Measurements from ENCODE around the gene RPL13. TPM values are rescaled to one million over a fixed set of nuclear protein-coding genes. Genes with fewer than 3 reads are reported as not detected.
A peak's percentile ranks its signal among the peaks of the same experiment; 100 is the strongest.

RPL13 gene
- total and polyA plus RNA-seq, 2 of the 13 experiments (the other 11 are each of a cell fraction or from before 2014, with no cell fraction given), result 2,988 to 4,411 TPM

GRCh38 chr16:89545831-89546574, 14.5 kb upstream of the RPL13 start (continued):
- TF ChIP-seq FOXK1 (CRISPR knock-in tag; IDR thresholded peaks at IDR 0.05; ENCODE audit: borderline replicate concordance, low read depth) (peak; percentile 37; the same call in 1 of the 2 replicates), ATRX (CRISPR knock-in tag; IDR thresholded peaks at IDR 0.05; ENCODE audit: borderline replicate concordance) (no peak), MEIS1 (CRISPR knock-in tag; IDR thresholded peaks at IDR 0.05; ENCODE audit: borderline replicate concordance) (peak; percentile 78; the same call in 1 of the 2 replicates), POLR2AphosphoS5 (IDR thresholded peaks at IDR 0.05; ENCODE audit: low read depth, low read length) (peak; percentile 45; the same call in 1 of the 2 replicates), IKZF5 (CRISPR knock-in tag; IDR thresholded peaks at IDR 0.05) (peak; percentile 59; the same call in 1 of the 2 replicates), UBTF (CRISPR knock-in tag; IDR thresholded peaks at IDR 0.05) (0 out of 2 replicates have a peak, but pooled peaks have one; percentile 27), E2F5 (CRISPR knock-in tag; conservative IDR thresholded peaks at IDR 0.05) (no peak), BORCS8-MEF2B (CRISPR knock-in tag; IDR thresholded peaks at IDR 0.05) (0 out of 2 replicates have a peak, but pooled peaks have one; percentile 11), KDM6A (CRISPR knock-in tag; IDR thresholded peaks at IDR 0.05; ENCODE audit: low read depth) (no peak), SP1 (IDR thresholded peaks at IDR 0.05) (no peak), SP1 (CRISPR knock-in tag; IDR thresholded peaks at IDR 0.05) (no peak), CBFB (CRISPR knock-in tag; IDR thresholded peaks at IDR 0.05) (no peak), MEF2D (CRISPR knock-in tag; IDR thresholded peaks at IDR 0.05) (0 out of 2 replicates have a peak, but pooled peaks have one; percentile 37), ARID4A (CRISPR knock-in tag; IDR thresholded peaks at IDR 0.05; ENCODE audit: borderline replicate concordance) (no peak), NFE2 (CRISPR knock-in tag; IDR thresholded peaks at IDR 0.05) (no peak), CREBL2 (CRISPR knock-in tag; IDR thresholded peaks at IDR 0.05; ENCODE audit: borderline replicate concordance) (no peak), HINFP (CRISPR knock-in tag; IDR thresholded peaks at IDR 0.05; ENCODE audit: low read depth) (no peak; the same call in 1 of the 2 replicates)
